Smooth muscle cell of the coronary artery (primary cell): ENCODE results near the gene KLHL22. TPM values are rescaled to one million over a fixed set of nuclear protein-coding genes. Genes with fewer than 3 reads are reported as not detected.

ENCODE experiments used
- total RNA-seq: library from RNA; depleted of rRNA; stranded (reverse); fragments of >200 nt; gene quantifications from 2 replicates; pipeline ENCODE4 v1.2.3, GENCODE V29; 2014; ENCODE audit warnings: low replicate concordance

The KLHL22 gene
- total RNA-seq = 28.2 and 46.8 TPM in 2 replicates

GRCh38 chr22:20494978-20495860 is at the start of gene KLHL22:
Gene KLHL22, minus strand, starts transcription at chr22:20495795. Its CDS starts 6,584 bp downstream, at chr22:20489211.

GRCh38 chr22:20507253-20508066 is 11.9 kb upstream of the KLHL22 start, which contains the start of gene MED15:
Gene MED15, plus strand, starts transcription at chr22:20507610. Its CDS starts 69 bp downstream, at chr22:20507679.

GRCh38 chr22:20437613-20438426 is 57.8 kb downstream of the KLHL22 start, which contains the start of gene SCARF2:
Gene SCARF2, minus strand, starts transcription at chr22:20437825. Its CDS starts 71 bp downstream, at chr22:20437754.

GRCh38 chr22:20393705-20394476 is 101.7 kb downstream of the KLHL22 start, which contains the start of gene ZNF74:
Gene ZNF74, plus strand, starts transcription at chr22:20394151. Its CDS starts 478 bp downstream, at chr22:20394629.

Other genes starting within 250 kb of the KLHL22 start
- gene RTN4R, start 227.5 kb downstream of the KLHL22 start, total RNA-seq = 0.23 TPM in 1 of 2 replicates, not detected in the other
- 38.8 and 61.3 TPM in 2 replicates for gene DGCR6L, start 175.7 kb downstream of the KLHL22 start, total RNA-seq
- gene ZNF74, start 101.6 kb downstream of the KLHL22 start, total RNA-seq = 7.7 and 10.7 TPM in 2 replicates
- gene SCARF2, start 58.0 kb downstream of the KLHL22 start, total RNA-seq = 15.8 and 21.0 TPM in 2 replicates
- gene MED15, start 11.8 kb upstream of the KLHL22 start, total RNA-seq = 25.5 and 27.6 TPM in 2 replicates